ENCODE measurements around the gene ALPL. TPM values are rescaled to one million over a fixed set of nuclear protein-coding genes. Genes with fewer than 3 reads are reported as not detected.

The ALPL gene
- total RNA-seq, 2 experiments from 2014 or later: not detected

- no peak for ATAC-seq (ENCODE audit: low read depth)
- DNase-seq: no peak
- no peaks in the 10 kb centered on the region for H3K36me3 Mint-ChIP-seq
- no peaks in the 10 kb centered on the region for H3K27me3 Mint-ChIP-seq
- no peaks in the 10 kb centered on the region for H3K9me3 Mint-ChIP-seq
- POLR2A ChIA-PET: no interaction called here
- H3K4me3 Mint-ChIP-seq: no peak overlapping the region
- H3K27ac Mint-ChIP-seq: no peak overlapping the region
- H3K4me1 Mint-ChIP-seq: peaks cover 7% of the 10 kb centered on the region
Observed at GRCh38 chr1:21603177-21604138, 94.2 kb downstream of the ALPL start.

GRCh38 chr1:21604208-21604957 lies 95.2 kb downstream of the ALPL start:
- ATAC-seq (ENCODE audit: low read depth): no peak
- Mint-ChIP-seq H3K4me3 (no peak overlapping the region), H3K36me3 (no peaks in the 10 kb centered on the region)

GRCh38 chr1:21605012-21605715 lies 95.9 kb downstream of the ALPL start:
- no peak for DNase-seq
- no peak overlapping the region for H3K27ac Mint-ChIP-seq
- no peaks in the 10 kb centered on the region for H3K9me3 Mint-ChIP-seq
- no peak overlapping the region for H3K4me3 Mint-ChIP-seq
- H3K4me1 Mint-ChIP-seq: peaks cover 7% of the 10 kb centered on the region
- H3K27me3 Mint-ChIP-seq: peaks cover 3% of the 10 kb centered on the region
- ATAC-seq (ENCODE audit: low read depth): no peak
- POLR2A ChIA-PET: no interaction called here
- no peaks in the 10 kb centered on the region for H3K36me3 Mint-ChIP-seq

More at GRCh38 chr1:21604208-21604957, 95.2 kb downstream of the ALPL start:
- Mint-ChIP-seq H3K9me3 (no peaks in the 10 kb centered on the region), H3K27ac (no peak overlapping the region), H3K27me3 (no peaks in the 10 kb centered on the region), H3K4me1 (peaks cover 7% of the 10 kb centered on the region)
- DNase-seq: no peak
- POLR2A ChIA-PET: no interaction called here

GRCh38 chr1:21605964-21606705 lies 96.9 kb downstream of the ALPL start:
- Mint-ChIP-seq H3K27ac (no peak overlapping the region), H3K36me3 (no peaks in the 10 kb centered on the region), H3K4me1 (peaks cover 7% of the 10 kb centered on the region), H3K4me3 (no peak overlapping the region), H3K27me3 (peaks cover 5% of the 10 kb centered on the region), H3K9me3 (no peaks in the 10 kb centered on the region)
- DNase-seq (no peak), ATAC-seq (ENCODE audit: low read depth) (no peak)
- POLR2A ChIA-PET: no interaction called here

- H3K27ac Mint-ChIP-seq: no peak overlapping the region
- DNase-seq: peak; percentile 46
- peaks cover 7% of the 10 kb centered on the region for H3K4me1 Mint-ChIP-seq
- H3K27me3 Mint-ChIP-seq: peaks cover 6% of the 10 kb centered on the region
- no peaks in the 10 kb centered on the region for H3K36me3 Mint-ChIP-seq
- no peaks in the 10 kb centered on the region for H3K9me3 Mint-ChIP-seq
- POLR2A ChIA-PET: no interaction called here
- peak; percentile 77 for ATAC-seq (ENCODE audit: low read depth)
- no peak overlapping the region for H3K4me3 Mint-ChIP-seq
Observed at GRCh38 chr1:21607549-21608529, 98.6 kb downstream of the ALPL start.

- Mint-ChIP-seq H3K4me1 (peaks cover 7% of the 10 kb centered on the region), H3K27me3 (peaks cover 6% of the 10 kb centered on the region), H3K9me3 (no peaks in the 10 kb centered on the region), H3K27ac (no peak overlapping the region), H3K4me3 (no peak overlapping the region), H3K36me3 (no peaks in the 10 kb centered on the region)
- POLR2A ChIA-PET: no interaction called here
- ATAC-seq (ENCODE audit: low read depth): no peak
- DNase-seq: no peak
Observed at GRCh38 chr1:21608798-21609197, 99.6 kb downstream of the ALPL start.

GRCh38 chr1:21610027-21610426 lies 100.8 kb downstream of the ALPL start:
- no peak for ATAC-seq (ENCODE audit: low read depth)
- H3K9me3 Mint-ChIP-seq: no peaks in the 10 kb centered on the region
- peaks cover 7% of the 10 kb centered on the region for H3K4me1 Mint-ChIP-seq
- H3K27me3 Mint-ChIP-seq: peaks cover 6% of the 10 kb centered on the region
- no peak overlapping the region for H3K4me3 Mint-ChIP-seq
- no peak overlapping the region for H3K27ac Mint-ChIP-seq
- DNase-seq: no peak
- POLR2A ChIA-PET: no interaction called here
- H3K36me3 Mint-ChIP-seq: no peaks in the 10 kb centered on the region

- H3K27ac Mint-ChIP-seq: no peak overlapping the region
- H3K9me3 Mint-ChIP-seq: no peaks in the 10 kb centered on the region
- POLR2A ChIA-PET: no interaction called here
- no peaks in the 10 kb centered on the region for H3K36me3 Mint-ChIP-seq
- peaks cover 7% of the 10 kb centered on the region for H3K4me1 Mint-ChIP-seq
- DNase-seq (no peak), ATAC-seq (ENCODE audit: low read depth) (no peak)
- peaks cover 6% of the 10 kb centered on the region for H3K27me3 Mint-ChIP-seq
- H3K4me3 Mint-ChIP-seq: no peak overlapping the region
Observed at GRCh38 chr1:21610989-21611785, 102.0 kb downstream of the ALPL start.

- no peak for DNase-seq
Observed at GRCh38 chr1:21612057-21612456, 102.8 kb downstream of the ALPL start.

GRCh38 chr1:21613072-21613867 lies 104.0 kb downstream of the ALPL start:
- H3K27ac Mint-ChIP-seq: no peak overlapping the region
- H3K9me3 Mint-ChIP-seq: no peaks in the 10 kb centered on the region

More at GRCh38 chr1:21612057-21612456, 102.8 kb downstream of the ALPL start:
- no peaks in the 10 kb centered on the region for H3K9me3 Mint-ChIP-seq
- no peaks in the 10 kb centered on the region for H3K36me3 Mint-ChIP-seq
- ATAC-seq (ENCODE audit: low read depth): no peak
- no peak overlapping the region for H3K27ac Mint-ChIP-seq
- no peak overlapping the region for H3K4me3 Mint-ChIP-seq
- peaks cover 7% of the 10 kb centered on the region for H3K4me1 Mint-ChIP-seq
- POLR2A ChIA-PET: no interaction called here
- H3K27me3 Mint-ChIP-seq: peaks cover 6% of the 10 kb centered on the region

More at GRCh38 chr1:21613072-21613867, 104.0 kb downstream of the ALPL start:
- no peak overlapping the region for H3K4me3 Mint-ChIP-seq
- no peaks in the 10 kb centered on the region for H3K36me3 Mint-ChIP-seq
- POLR2A ChIA-PET: no interaction called here
- H3K4me1 Mint-ChIP-seq: no peaks in the 10 kb centered on the region
- DNase-seq: no peak
- no peak for ATAC-seq (ENCODE audit: low read depth)
- peaks cover 6% of the 10 kb centered on the region for H3K27me3 Mint-ChIP-seq

Measured in activated naive CD8-positive, alpha-beta T cell treated with anti-CD3 and anti-CD28 coated beads, Interleukin-2, amount 10 ng/mL, durations not matched to agents 7 days and 5 days (primary cell).